Kidney (tissue), 14 donors: ENCODE measurements around the gene ARGLU1. TPM values are rescaled to one million over a fixed set of nuclear protein-coding genes. Genes with fewer than 3 reads are reported as not detected.

Experiments
- DNase-seq, 5 donors: peaks; one replicate each; pipeline ENCODE4 v3.0.0-alpha.2; 2013 to 2020
- FAIRE-seq: peaks from 2 replicates; lab custom pipeline; 2012; peaks lifted over from hg19 to GRCh38; lab: Jason Lieb, UNC
- H3K27ac ChIP-seq, 2 donors: one replicate each; pipeline ENCODE4 v1.7.0; 2013; ENCODE audit warnings: low read depth in 2 of 2, low read length in 2 of 2, inconsistent platforms in 1 of 2
- H3K27me3 ChIP-seq: one replicate; pipeline ENCODE4 v1.7.1; 2013; ENCODE audit warnings: low read length, inconsistent platforms; ENCODE audit not compliant: control insufficient read depth, insufficient read depth
- H3K36me3 ChIP-seq, 3 donors: one replicate each; pipeline versions ENCODE4 v1.7.0 to v1.7.1; 2013; ENCODE audit warnings: low read length in 3 of 3, control low read depth in 1 of 3, inconsistent platforms in 1 of 3; ENCODE audit not compliant: insufficient read depth in 3 of 3, control insufficient read depth in 2 of 3
- H3K4me1 ChIP-seq, 3 donors: one replicate each; pipeline versions ENCODE4 v1.7.0 to v1.7.1; 2013; ENCODE audit warnings: low read length in 3 of 3, inconsistent platforms in 1 of 3, low read depth in 1 of 3; ENCODE audit not compliant: control insufficient read depth in 2 of 3, insufficient read depth in 2 of 3
- H3K4me3 ChIP-seq, 3 donors: one replicate each; pipeline versions ENCODE4 v1.7.0 to v1.8.1; 2013; ENCODE audit warnings: low read length in 3 of 3, control low read depth in 1 of 3, inconsistent platforms in 1 of 3
- H3K9ac ChIP-seq, 3 donors: one replicate each; pipeline versions ENCODE4 v1.7.0 to v1.7.1; 2013; ENCODE audit warnings: low read length in 3 of 3, control low read depth in 1 of 3, inconsistent platforms in 1 of 3
- H3K9me3 ChIP-seq, 3 donors: one replicate each; pipeline versions ENCODE4 v1.7.0 to v1.7.1; 2013; ENCODE audit warnings: low read length in 3 of 3, control low read depth in 1 of 3, inconsistent platforms in 1 of 3; ENCODE audit not compliant: control insufficient read depth in 2 of 3, insufficient read depth in 1 of 3
- intact Hi-C: fragments of 100-400 bp; cut with DNase I; formaldehyde crosslinking; loops from one replicate; pipeline ENCODE4 v1.11.1; 2022
- polyA plus RNA-seq: library from polyadenylated mRNA; stranded (reverse); fragments of 350-450 nt; fragmentation: Illumina TruSeq; extraction: RNeasy Lipid Tissue Mini Kit (QIAGEN cat#74804); gene quantifications from one replicate; pipeline ENCODE4 v1.2.3, GENCODE V29; 2014; ENCODE audit warnings: low read depth, low replicate concordance; ENCODE audit not compliant: insufficient read depth
- total RNA-seq: library from RNA; stranded (reverse); fragmentation: NEBNext Ultra II Directional; extraction: Animal tissue kit (Norgen Biotek cat#: 25700); gene quantifications from one replicate; pipeline ENCODE4 v1.2.1, GENCODE V29; 2021
- TF ChIP-seq, protein P1 (sequence below): IDR thresholded peaks from 3 replicates; pipeline ENCODE4 v1.5.1; 2012; ENCODE audit warnings: mild to moderate bottlenecking, moderate library complexity, borderline replicate concordance; ENCODE audit not compliant: insufficient read depth; ENCODE audit errors: extremely low read depth
- donor health status: control.
- donor health status: control.
- donor health status: control.
- donor health status: control.
- donor health status: control.
- donor health status: DM: yes; HTN: yes; CAD: no.
- donor health status: Normal renal cell carcinoma (clear cell type).

Gene ARGLU1
- total and polyA plus RNA-seq, 2 donors from 2014 or later: 39.0 to 86.7 TPM

DNA sequence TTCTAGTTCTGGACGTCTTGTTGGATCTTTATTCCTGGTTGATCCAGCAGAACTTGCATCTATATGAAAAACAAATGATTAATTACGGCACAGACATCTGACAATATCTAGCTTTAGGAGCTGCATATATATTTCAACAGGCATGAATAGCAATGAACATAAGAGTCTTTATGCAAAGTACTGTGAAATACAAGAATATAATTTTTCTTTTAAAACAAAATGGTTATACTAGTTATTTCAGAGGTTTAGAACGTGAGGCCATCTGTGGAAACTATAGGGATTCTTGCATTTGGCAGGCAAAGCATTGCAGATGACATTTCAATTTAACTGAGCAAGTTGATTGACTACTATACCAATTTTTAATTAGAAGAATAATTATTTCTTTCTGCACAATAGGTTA is 73.0 kb downstream of the ARGLU1 start:
- H3K9ac ChIP-seq: no peak overlapping the region
- intact Hi-C loops: no loop called here
- FAIRE-seq (no peak), DNase-seq (no peak)
- H3K9me3 ChIP-seq: no peaks in the 10 kb centered on the region
- H3K4me3 ChIP-seq: no peak overlapping the region
- H3K27me3 ChIP-seq: no peaks in the 10 kb centered on the region
- H3K4me1 ChIP-seq: peaks cover 0 to 3% (median 0%) of the 10 kb centered on the region in 3 donors
- TF ChIP-seq, protein P1, sequence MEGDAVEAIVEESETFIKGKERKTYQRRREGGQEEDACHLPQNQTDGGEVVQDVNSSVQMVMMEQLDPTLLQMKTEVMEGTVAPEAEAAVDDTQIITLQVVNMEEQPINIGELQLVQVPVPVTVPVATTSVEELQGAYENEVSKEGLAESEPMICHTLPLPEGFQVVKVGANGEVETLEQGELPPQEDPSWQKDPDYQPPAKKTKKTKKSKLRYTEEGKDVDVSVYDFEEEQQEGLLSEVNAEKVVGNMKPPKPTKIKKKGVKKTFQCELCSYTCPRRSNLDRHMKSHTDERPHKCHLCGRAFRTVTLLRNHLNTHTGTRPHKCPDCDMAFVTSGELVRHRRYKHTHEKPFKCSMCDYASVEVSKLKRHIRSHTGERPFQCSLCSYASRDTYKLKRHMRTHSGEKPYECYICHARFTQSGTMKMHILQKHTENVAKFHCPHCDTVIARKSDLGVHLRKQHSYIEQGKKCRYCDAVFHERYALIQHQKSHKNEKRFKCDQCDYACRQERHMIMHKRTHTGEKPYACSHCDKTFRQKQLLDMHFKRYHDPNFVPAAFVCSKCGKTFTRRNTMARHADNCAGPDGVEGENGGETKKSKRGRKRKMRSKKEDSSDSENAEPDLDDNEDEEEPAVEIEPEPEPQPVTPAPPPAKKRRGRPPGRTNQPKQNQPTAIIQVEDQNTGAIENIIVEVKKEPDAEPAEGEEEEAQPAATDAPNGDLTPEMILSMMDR: no peak
- peaks cover 0 to 7% (median 0%) of the 10 kb centered on the region in 3 donors for H3K36me3 ChIP-seq
- no peak overlapping the region for H3K27ac ChIP-seq

DNA sequence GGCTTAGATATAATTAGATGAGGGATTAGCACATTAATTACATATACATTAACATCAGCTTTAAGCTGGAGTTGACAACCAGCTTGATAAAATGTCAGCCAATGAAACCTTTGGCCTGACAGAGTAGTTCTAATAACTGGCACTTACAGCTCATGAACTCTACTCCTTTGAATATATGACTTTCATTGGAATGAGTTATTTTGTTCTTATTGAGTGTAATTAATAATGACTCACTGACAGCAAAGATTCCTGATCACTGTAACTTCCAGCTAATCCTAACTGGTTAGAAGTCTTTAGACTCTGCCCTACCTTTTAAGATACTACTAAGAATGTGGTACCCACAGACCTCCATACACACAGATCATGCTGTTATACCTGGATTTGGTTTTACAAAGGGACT is 73.4 kb downstream of the ARGLU1 start:
- Histone ChIP-seq H3K27me3 (no peaks in the 10 kb centered on the region), H3K9ac (no peak overlapping the region), H3K9me3 (no peaks in the 10 kb centered on the region), H3K4me1 (peaks cover 0 to 3% (median 0%) of the 10 kb centered on the region in 3 donors), H3K36me3 (peaks cover 0 to 7% (median 0%) of the 10 kb centered on the region in 3 donors), H3K27ac (no peak overlapping the region), H3K4me3 (no peak overlapping the region)
- TF ChIP-seq, protein P1: no peak
- intact Hi-C loops: no loop called here
- FAIRE-seq: no peak
- DNase-seq: no peak

DNA sequence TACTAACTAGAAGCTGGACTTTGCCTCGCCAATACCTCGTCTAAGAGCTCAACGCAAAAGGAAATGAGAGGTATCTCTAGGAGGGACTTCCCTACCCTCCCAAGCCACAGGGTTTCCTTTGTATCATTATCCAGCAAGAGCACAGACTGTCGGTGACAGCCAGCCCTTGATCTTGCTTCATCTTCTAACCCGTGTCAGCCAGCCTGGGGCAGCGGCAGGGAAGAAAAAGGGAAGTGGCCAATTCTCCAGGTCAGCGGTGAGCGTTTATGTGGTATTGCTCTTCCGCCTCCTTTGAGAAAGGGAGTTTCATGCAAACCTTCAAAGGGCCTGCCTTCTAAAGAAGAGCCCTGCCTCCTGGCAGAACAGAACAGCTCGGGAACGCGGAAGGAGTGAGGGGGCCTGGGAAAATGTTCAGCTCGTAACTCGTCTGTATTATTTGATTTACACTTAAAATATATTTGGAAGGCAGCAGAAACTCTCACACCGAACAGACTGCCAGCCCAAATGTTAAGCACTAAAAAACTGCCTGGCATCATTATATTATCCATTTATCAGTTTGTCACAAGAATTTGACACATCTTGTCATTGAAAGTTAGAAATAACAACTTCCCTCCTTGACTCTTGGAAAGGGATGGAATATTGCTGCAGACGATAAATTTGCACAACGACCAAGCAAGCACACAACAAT is 74.3 kb downstream of the ARGLU1 start:
- intact Hi-C loops: no loop called here
- DNase-seq: peak in 1 of 5 donors; percentile 40
- TF ChIP-seq, protein P1: no peak

More for the DNA sequence above, 74.3 kb downstream of the ARGLU1 start:
- no peak overlapping the region for H3K9ac ChIP-seq
- H3K27me3 ChIP-seq: no peaks in the 10 kb centered on the region
- peaks cover 0 to 7% (median 0%) of the 10 kb centered on the region in 3 donors for H3K36me3 ChIP-seq
- H3K27ac ChIP-seq: no peak overlapping the region
- H3K9me3 ChIP-seq: no peaks in the 10 kb centered on the region
- peaks cover 0 to 3% (median 0%) of the 10 kb centered on the region in 3 donors for H3K4me1 ChIP-seq
- H3K4me3 ChIP-seq: no peak overlapping the region
- FAIRE-seq: no peak
